Stimulated activated CD4-positive, alpha-beta T cell treated with anti-CD3 and anti-CD28 coated beads, Interleukin-2, amount 100 ng/mL, for 24 hours (primary cell): Measurements from ENCODE around the gene OSBPL9.
"Not testable (repeated sequence)": the region's sequence is repeated elsewhere in the genome, so short reads cannot be mapped to it uniquely, and the experiment has no call there.

ENCODE experiments used
- DNase-seq, 2 donors: peaks; one replicate each; pipeline ENCODE4 v3.0.0-alpha.2; 2020

OSBPL9 gene

DNA sequence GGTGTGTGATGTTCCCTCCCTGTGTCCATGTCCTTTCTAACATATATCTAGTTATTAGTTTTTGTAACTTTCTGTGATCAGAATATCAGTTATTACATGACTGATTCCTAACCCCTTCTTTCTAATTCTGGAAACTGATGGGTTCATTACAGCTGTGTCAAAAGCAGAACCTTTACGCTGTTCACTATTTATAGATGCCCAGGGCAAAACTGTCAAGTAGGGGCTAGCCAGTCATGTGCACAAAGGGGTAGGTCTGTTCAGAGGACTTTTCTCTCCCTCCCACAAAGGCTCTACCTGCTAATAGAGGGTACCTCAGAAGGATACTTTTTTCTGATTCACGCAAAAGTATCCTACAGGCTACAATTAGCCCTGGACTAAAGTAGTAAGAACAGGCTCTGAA lies 182.5 kb downstream of the OSBPL9 start:
- DNase-seq, result no peak

GRCh38 chr1:51814513-51814912 lies 197.6 kb downstream of the OSBPL9 start:
- no peak for DNase-seq

DNA sequence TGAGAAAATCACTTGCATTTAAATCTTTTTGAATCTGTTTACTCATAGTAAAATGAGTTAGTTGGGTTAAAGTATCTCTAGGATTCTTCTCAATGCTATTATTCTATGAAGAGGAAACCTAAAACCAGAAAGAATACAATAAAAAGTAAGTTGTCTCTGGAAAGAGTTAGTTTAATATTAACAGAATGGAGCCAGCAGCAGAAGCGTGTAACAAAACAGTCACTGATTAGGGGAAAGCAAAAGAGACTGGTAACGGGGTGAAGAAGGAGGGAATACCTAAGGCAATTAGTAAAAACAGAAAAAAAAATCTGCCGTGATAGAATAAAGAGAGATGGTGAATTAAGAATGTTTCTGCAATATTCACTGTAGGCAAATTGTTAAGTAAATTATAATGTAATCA lies 201.6 kb downstream of the OSBPL9 start:
- DNase-seq, result no peak

DNA sequence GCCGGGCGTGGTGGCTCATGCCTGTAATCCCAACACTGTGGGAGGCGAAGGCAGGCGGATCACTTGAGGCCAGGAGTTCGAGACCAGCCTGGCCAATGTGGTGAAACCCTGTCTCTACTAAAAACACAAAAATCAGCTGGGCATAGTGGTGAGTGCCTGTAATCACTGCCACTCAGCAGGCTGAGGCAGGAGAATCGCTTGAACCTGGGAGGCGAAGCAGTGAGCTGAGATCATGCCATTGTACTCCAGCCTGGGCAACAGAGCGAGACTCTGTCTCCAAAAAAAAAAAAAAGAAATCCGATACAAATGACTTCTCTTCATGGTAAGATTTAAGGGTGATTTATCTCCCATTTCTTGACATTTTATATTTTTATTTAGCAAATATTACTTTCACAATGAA lies 202.1 kb downstream of the OSBPL9 start:
- not testable (repeated sequence) for DNase-seq

GRCh38 chr1:51819810-51820209 lies 202.9 kb downstream of the OSBPL9 start:
- DNase-seq, result no peak

- no peak for DNase-seq
Measured at GRCh38 chr1:51829058-51829457, 212.2 kb downstream of the OSBPL9 start.

DNA sequence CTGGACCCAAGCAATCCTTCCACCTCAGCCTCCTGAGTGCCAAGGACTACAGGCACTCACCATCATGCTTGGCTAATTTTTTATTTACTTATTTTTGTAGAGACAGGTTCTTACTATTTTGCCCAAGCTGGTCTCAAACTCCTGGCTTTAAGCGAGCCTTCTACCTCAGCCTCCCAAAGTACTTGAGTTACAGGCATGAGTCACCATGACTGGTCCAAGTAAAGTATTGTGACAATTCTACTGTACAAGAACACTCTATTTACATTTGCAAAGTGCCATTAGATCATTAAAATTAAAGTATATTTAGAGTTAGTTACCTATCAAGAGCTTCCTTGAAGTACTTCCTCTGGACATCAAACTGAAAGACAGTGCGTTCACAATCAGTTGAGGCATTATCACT lies 216.8 kb downstream of the OSBPL9 start:
- DNase-seq, result no peak

DNA sequence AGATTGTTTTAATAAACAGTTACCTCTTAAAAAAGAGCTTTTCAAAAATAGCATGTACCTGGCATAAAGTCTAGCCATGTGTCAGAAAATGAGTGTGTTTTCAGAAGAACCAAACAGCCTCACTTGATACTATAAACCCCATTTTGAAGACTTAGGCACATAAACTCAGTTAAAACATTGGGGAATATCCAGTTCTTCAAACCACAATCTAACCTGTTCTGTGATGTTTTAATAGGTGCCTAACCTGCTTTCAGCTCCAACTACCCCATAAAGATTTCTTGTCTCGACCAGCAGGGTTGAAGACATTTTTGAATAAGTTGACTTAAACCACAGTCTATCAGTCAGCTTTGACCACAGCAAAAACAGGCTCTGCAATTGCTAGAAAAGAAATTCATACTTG lies 220.4 kb downstream of the OSBPL9 start:
- no peak for DNase-seq
